IPS-NIHi11 (cell line): ENCODE measurements around the gene SPATA20.

Experiments
- DNase-seq: peaks from one replicate; pipeline ENCODE4 v3.0.0; 2012; ENCODE audit warnings: mixed read lengths, low spot score

The SPATA20 gene

GRCh38 chr17:50540560-50541401, 6.2 kb upstream of the SPATA20 start:
- DNase-seq, result no peak

DNA sequence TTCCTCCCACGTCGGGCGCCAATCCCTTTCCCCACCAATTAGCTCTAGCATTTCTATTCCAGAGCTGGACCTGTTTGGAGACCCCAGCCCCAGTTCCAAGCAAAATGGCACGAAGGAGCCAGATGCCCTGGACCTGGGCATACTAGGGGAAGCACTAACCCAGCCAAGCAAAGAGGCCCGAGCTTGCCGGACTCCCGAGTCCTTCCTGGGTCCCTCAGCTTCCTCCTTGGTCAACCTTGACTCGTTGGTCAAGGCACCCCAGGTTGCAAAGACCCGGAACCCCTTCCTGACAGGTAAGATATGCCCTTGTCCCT, 5.6 kb upstream of the SPATA20 start:
- no peak for DNase-seq

GRCh38 chr17:50541716-50542688, 5.0 kb upstream of the SPATA20 start:
- DNase-seq, result peak; percentile 99

- DNase-seq, result no peak
Observed at GRCh38 chr17:50542795-50543774, 3.9 kb upstream of the SPATA20 start.

DNA sequence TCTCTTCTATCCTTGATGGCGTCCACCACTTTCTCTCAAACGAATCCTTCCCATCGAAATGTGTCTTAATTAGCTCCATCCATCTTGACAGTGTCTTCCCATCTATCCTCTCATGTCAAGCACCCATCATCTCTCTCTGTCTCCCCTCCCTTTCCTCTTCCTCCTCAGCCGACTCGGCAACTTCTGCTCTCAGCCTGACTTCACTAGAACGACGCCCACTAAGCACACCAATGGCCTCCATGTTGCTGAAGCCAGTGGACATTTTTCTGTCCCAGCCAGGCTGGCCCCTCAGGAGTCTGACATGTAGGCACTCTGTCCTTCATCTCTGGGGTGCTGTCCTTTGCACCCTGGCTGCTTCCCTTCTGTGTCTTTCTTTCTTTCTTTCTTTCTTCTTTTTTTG, 2.5 kb upstream of the SPATA20 start:
- DNase-seq, result no peak

GRCh38 chr17:50545311-50545710, 1.7 kb upstream of the SPATA20 start:
- DNase-seq, result no peak

DNA sequence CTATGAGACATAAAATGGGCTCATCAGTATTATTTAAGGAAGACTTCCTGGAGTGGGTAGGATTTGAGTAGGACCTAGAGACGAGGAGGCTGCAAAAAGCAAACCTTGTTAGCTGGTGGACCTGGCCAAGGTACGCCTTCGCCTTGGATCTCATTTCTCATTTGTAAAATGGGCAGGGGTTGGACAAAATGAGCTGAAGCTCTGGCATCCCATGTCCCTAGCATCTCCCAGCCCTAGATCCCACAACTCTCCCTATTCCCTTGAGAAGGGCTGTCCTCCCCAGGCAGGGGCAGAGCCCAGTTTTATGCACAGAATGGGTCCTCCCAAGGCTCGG, 306 bp upstream of the SPATA20 start:
- no peak for DNase-seq

- DNase-seq, result no peak
Observed at GRCh38 chr17:50547736-50548083, 736 bp downstream of the SPATA20 start.

GRCh38 chr17:50548831-50549230, 1.9 kb downstream of the SPATA20 start:
- DNase-seq, result no peak

DNA sequence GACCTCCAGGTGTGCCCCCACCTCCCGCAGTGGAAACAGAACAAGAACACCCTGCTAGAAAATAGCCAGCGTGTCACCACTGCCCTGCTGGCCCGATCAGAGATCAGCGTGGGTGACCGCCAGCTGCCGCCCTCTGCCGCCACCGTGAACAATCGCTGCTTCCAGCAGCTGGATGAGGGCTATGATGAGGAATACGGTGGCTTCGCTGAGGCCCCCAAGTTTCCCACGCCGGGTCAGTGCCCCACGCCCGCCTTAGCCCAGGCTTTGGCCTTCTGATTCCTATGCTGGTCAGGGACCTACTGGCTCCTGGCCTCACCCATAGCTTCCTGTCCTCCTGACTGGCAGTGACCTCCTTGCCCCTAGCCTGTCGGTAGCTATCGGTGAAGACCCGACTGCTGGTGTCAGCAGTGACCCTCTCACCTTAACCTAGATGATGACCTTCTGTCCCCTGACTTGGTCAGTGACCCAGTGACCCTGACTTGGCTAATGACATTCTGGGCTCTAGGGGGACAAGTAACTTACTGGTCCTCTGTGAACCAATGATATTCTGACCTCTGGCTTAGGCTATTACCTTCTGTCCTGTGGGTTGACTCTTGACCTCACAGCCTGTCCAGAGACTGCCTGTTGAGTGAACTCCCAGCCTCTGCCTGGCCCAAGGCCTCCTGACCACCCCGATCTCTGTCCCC, 2.4 kb downstream of the SPATA20 start:
- no peak for DNase-seq

GRCh38 chr17:50549969-50550368, 3.0 kb downstream of the SPATA20 start:
- DNase-seq, result no peak

- DNase-seq, result peak; percentile 84
Observed at GRCh38 chr17:50550661-50551432, 3.9 kb downstream of the SPATA20 start.

GRCh38 chr17:50551433-50551815, 4.5 kb downstream of the SPATA20 start:
- no peak for DNase-seq

DNA sequence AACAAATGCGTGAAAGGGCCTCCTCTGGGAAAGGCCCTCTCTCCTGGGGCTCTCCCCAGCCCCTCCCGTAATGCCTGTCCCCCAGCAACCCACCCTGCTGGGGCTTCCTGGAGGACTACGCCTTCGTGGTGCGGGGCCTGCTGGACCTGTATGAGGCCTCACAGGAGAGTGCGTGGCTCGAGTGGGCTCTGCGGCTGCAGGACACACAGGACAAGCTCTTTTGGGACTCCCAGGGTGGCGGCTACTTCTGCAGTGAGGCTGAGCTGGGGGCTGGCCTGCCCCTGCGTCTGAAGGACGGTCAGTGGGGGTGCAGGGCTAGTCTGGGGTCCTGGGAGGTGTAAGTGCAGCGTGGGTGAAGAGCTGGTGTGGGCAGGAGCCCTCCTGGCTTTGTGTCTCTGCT, 4.9 kb downstream of the SPATA20 start:
- no peak for DNase-seq

- DNase-seq, result no peak
Observed at GRCh38 chr17:50554201-50554600, 7.2 kb downstream of the SPATA20 start.

DNA sequence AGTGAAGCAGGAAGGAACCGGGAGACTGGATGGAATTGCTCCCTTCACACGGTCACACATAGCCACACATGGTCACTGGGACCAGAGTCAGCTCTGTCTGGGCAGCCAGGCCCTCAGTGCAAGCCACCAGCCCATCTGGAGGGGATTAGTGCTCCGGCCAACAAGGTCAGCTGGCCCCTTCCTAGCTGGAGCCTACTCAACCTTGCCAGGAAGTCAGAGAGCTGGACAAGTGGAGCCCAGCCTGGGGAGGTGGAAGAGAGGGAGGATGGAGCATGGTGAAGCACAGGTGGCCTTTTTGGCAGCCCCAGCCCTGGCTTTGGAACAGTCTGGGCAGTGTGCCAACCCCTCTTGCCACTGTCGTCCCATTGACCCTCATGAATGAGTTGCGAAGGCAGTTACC, 9.8 kb downstream of the SPATA20 start:
- DNase-seq, result no peak

GRCh38 chr17:50557630-50558029, 10.7 kb downstream of the SPATA20 start:
- no peak for DNase-seq

DNA sequence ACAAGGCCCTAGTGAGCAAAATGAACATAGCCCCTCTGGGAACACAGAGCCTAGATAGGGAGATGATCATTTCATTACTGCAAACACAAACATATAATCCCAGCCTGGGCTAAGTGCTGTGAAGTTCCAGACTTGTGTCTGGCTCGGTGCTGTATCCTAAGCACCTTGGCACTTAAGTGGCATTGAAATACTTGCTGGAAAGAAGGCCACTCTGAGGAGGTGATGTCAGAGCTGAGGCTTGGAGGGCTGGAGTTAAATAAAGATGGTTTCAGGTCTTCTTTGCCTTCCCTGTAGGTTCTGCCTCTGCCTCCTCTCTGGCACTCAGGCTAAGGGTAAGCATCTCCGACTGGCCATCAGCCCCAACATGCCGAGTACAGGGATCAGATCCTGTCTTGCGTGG, 11.1 kb downstream of the SPATA20 start:
- no peak for DNase-seq

DNA sequence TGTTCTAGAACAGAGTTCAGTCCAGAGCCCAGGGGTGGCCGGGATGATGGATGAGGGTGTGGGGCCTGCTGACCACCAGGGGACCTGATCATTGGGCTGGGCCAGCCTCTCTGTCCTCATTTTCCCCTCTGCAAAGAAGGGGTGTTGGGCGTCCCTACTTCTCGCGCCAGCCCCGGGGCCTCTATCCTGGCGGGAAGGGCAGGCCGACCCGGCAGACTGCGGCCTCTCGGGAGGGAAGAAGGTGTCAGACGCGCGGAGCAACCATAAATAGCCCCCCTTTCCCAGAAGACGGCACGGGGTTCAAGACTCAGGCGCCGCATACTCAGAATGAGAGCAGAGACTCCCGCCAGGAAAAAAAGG, 11.6 kb downstream of the SPATA20 start:
- DNase-seq, result no peak

DNA sequence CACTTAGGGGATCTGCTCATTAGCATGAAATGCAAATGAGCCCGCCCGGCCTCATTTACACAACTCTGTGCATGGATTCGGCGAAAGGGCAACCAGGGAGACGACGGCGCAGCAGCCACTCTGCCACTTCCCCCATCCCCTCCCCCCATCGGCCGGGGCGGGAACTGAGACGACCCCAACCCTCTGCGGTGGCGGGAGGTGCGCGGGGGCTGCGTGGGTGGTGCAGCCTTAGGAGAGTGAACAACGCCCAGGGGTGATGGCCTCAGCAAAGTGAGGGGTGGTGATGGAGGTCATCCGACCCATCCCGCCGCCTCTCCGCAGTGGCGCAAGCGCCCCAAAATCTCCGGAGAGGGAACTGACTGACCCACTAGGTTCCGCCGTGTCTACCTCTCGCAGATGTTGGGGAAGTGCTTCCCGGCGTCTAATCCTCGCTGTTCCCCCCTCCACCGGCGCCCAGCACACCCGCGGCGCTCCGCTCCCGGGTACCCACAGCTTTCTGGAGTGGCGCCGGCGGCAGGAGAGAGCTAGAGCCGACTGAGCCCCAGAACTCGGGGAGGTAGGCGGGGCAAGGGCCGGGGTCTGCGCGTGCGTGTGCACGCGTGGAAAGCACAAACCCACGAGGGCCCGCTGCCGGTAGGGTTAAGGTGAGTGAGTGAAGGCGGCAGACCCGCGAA, 12.1 kb downstream of the SPATA20 start:
- DNase-seq, result peak; percentile 51
